Lower lobe of right lung (tissue), 2 donors: ENCODE results near the gene GADD45GIP1. TPM values are rescaled to one million over a fixed set of nuclear protein-coding genes. Genes with fewer than 3 reads are reported as not detected.

Experiments used
- ATAC-seq, 2 donors: fragments of 200-7000 bp; cut with Tn5 transposase; one replicate each; pipeline ENCODE4 v1.9.1; 2020 to 2022; ENCODE audit warnings: mild to moderate bottlenecking in 2 of 2, moderate library complexity in 2 of 2
- DNase-seq: peaks from one replicate; pipeline ENCODE4 v3.0.0-alpha.2; 2020
- H3K27ac ChIP-seq: fragments of 200-600 bp; one replicate; pipeline ENCODE4 v1.8.0; 2022
- H3K27me3 ChIP-seq: fragments of 200-600 bp; one replicate; pipeline ENCODE4 v1.8.0; 2022; ENCODE audit warnings: low read depth
- H3K36me3 ChIP-seq: fragments of 200-600 bp; one replicate; pipeline ENCODE4 v1.8.0; 2022; ENCODE audit warnings: mild to moderate bottlenecking
- H3K4me1 ChIP-seq: fragments of 200-600 bp; one replicate; pipeline ENCODE4 v1.8.0; 2022
- H3K4me3 ChIP-seq: fragments of 200-600 bp; one replicate; pipeline ENCODE4 v1.8.0; 2022; ENCODE audit warnings: mild to moderate bottlenecking
- H3K9me3 ChIP-seq: fragments of 200-600 bp; one replicate; pipeline ENCODE4 v1.8.0; 2022
- CTCF ChIP-seq: fragments of 200-600 bp; IDR thresholded peaks from one replicate; pipeline ENCODE4 v1.8.0; 2022; ENCODE audit warnings: antibody characterized with exemption, mild to moderate bottlenecking
- intact Hi-C: fragments of 100-400 bp; cut with DNase I; formaldehyde crosslinking; loops from one replicate; pipeline ENCODE4 v1.11.0; 2022
- total RNA-seq: library from RNA; stranded (reverse); fragmentation: NEBNext Ultra II Directional; extraction: Animal tissue kit (Norgen Biotek cat#: 25700); gene quantifications from one replicate; pipeline ENCODE4 v1.2.1, GENCODE V29; 2021
- donor health status: DM: no; HTN: yes; CAD: no; lungs with severe emphysema.

GADD45GIP1 gene
- total RNA-seq, 1 donor from 2014 or later: 14.8 TPM

- ATAC-seq (no peak), DNase-seq (no peak)
- no peaks in the 10 kb centered on the region for H3K27me3 ChIP-seq
- peaks cover 36% of the 10 kb centered on the region for H3K4me1 ChIP-seq
- H3K36me3 ChIP-seq: peaks cover 19% of the 10 kb centered on the region
- H3K4me3 ChIP-seq: no peak overlapping the region
- no peak overlapping the region for H3K27ac ChIP-seq
- no peak for TF ChIP-seq CTCF
- H3K9me3 ChIP-seq: no peaks in the 10 kb centered on the region
- intact Hi-C loops: no loop called here
Observed at GRCh38 chr19:12935071-12935470, 22.0 kb downstream of the GADD45GIP1 start.

GRCh38 chr19:12933287-12934072 lies 23.5 kb downstream of the GADD45GIP1 start, which contains the start of gene FARSA:
Gene FARSA (minus strand): TSS chr19:12933711. CDS start chr19:12933696, 15 bp downstream.
- H3K4me3 ChIP-seq: peak within 1 kb of the TSS; percentile 94
- peak within 1 kb of the TSS; percentile 83 for H3K27ac ChIP-seq
- H3K9me3 ChIP-seq: no peaks in the 10 kb centered on the region
- DNase-seq (peak; percentile 94), ATAC-seq (peak; percentile 85 to 87)
- H3K36me3 ChIP-seq: peaks cover 26% of the 10 kb centered on the region
- H3K4me1 ChIP-seq: peaks cover 26% of the 10 kb centered on the region
- intact Hi-C loops: no loop called here
- H3K27me3 ChIP-seq: no peaks in the 10 kb centered on the region
- no peak for TF ChIP-seq CTCF

GRCh38 chr19:12932392-12933286 lies 24.4 kb downstream of the GADD45GIP1 start:
- no peak for ATAC-seq
- H3K27me3 ChIP-seq: no peaks in the 10 kb centered on the region
- H3K36me3 ChIP-seq: peaks cover 35% of the 10 kb centered on the region
- peak overlapping the region; percentile 83 for H3K27ac ChIP-seq
- H3K9me3 ChIP-seq: no peaks in the 10 kb centered on the region
- TF ChIP-seq CTCF: no peak
- no peak for DNase-seq
- peak overlapping the region; percentile 94 for H3K4me3 ChIP-seq
- intact Hi-C loops: no loop called here
- H3K4me1 ChIP-seq: peaks cover 23% of the 10 kb centered on the region

GRCh38 chr19:12930002-12930645 lies 26.9 kb downstream of the GADD45GIP1 start:
- H3K4me3 ChIP-seq: no peak overlapping the region
- intact Hi-C loops: no loop called here
- no peak for TF ChIP-seq CTCF
- no peaks in the 10 kb centered on the region for H3K9me3 ChIP-seq
- no peak overlapping the region for H3K27ac ChIP-seq
- no peaks in the 10 kb centered on the region for H3K27me3 ChIP-seq
- ATAC-seq (no peak), DNase-seq (no peak)
- peaks cover 60% of the 10 kb centered on the region for H3K36me3 ChIP-seq
- peaks cover 16% of the 10 kb centered on the region for H3K4me1 ChIP-seq

- intact Hi-C loops: no loop called here
- Histone ChIP-seq H3K4me1 (no peaks in the 10 kb centered on the region), H3K36me3 (peaks cover 78% of the 10 kb centered on the region), H3K4me3 (no peak overlapping the region), H3K9me3 (no peaks in the 10 kb centered on the region), H3K27ac (no peak overlapping the region), H3K27me3 (no peaks in the 10 kb centered on the region)
- TF ChIP-seq CTCF: no peak
- ATAC-seq (no peak), DNase-seq (no peak)
Observed at GRCh38 chr19:12924621-12925310, 32.3 kb downstream of the GADD45GIP1 start.
